ENCODE measurements around the gene EOMES.
"Not testable (repeated sequence)": the region's sequence is repeated elsewhere in the genome, so short reads cannot be mapped to it uniquely, and the experiment has no call there.

EOMES gene

GRCh38 chr3:27721717-27722564 lies at the start of gene EOMES:
EOMES (minus strand) TSS chr3:27722323; CDS start chr3:27722294, 29 bp downstream.
- peak; percentile 66 for DNase-seq (ENCODE audit: low read depth)
- TF ChIP-seq POLR2A (IDR thresholded peaks at IDR 0.05; ENCODE audit: extremely low read depth, insufficient read length) (no peak), CTCF (IDR thresholded peaks at IDR 0.05; ENCODE audit: low read depth, low read length) (peak; percentile 11)
- no peak within 1 kb of the TSS for H3K4me3 ChIP-seq (ENCODE audit: low read depth, low read length)

GRCh38 chr3:27770384-27770783 lies 48.3 kb upstream of the EOMES start:
- H3K4me3 ChIP-seq (ENCODE audit: low read depth, low read length); DNase-seq (ENCODE audit: low read depth): not testable (repeated sequence)

GRCh38 chr3:27767000-27767399 lies 44.9 kb upstream of the EOMES start:
- TF ChIP-seq CTCF (IDR thresholded peaks at IDR 0.05; ENCODE audit: low read depth, low read length) = no peak
- TF ChIP-seq POLR2A (IDR thresholded peaks at IDR 0.05; ENCODE audit: extremely low read depth, insufficient read length) = no peak
- no peak for TF ChIP-seq MAX (IDR thresholded peaks at IDR 0.05; ENCODE audit: low read depth, low read length)
- TF ChIP-seq MYC (IDR thresholded peaks at IDR 0.05; ENCODE audit: low read depth, low read length) = no peak
- H3K4me3 ChIP-seq (ENCODE audit: low read depth, low read length) = no peak overlapping the region
- no peak for DNase-seq (ENCODE audit: low read depth)

- no peak overlapping the region for H3K4me3 ChIP-seq (ENCODE audit: low read depth, low read length)
- no peak for TF ChIP-seq CTCF (IDR thresholded peaks at IDR 0.05; ENCODE audit: low read depth, low read length)
- TF ChIP-seq MAX (IDR thresholded peaks at IDR 0.05; ENCODE audit: low read depth, low read length) = no peak
- TF ChIP-seq MYC (IDR thresholded peaks at IDR 0.05; ENCODE audit: low read depth, low read length) = no peak
- no peak for TF ChIP-seq POLR2A (IDR thresholded peaks at IDR 0.05; ENCODE audit: extremely low read depth, insufficient read length)
- peak; percentile 58 for DNase-seq (ENCODE audit: low read depth)
These were observed 36.0 kb upstream of the EOMES start for GRCh38 chr3:27758083-27758482.

GRCh38 chr3:27756877-27757276 lies 34.8 kb upstream of the EOMES start:
- TF ChIP-seq MYC (IDR thresholded peaks at IDR 0.05; ENCODE audit: low read depth, low read length) (no peak), POLR2A (IDR thresholded peaks at IDR 0.05; ENCODE audit: extremely low read depth, insufficient read length) (no peak), MAX (IDR thresholded peaks at IDR 0.05; ENCODE audit: low read depth, low read length) (no peak), CTCF (IDR thresholded peaks at IDR 0.05; ENCODE audit: low read depth, low read length) (no peak)
- no peak for DNase-seq (ENCODE audit: low read depth)

GRCh38 chr3:27752926-27753325 lies 30.8 kb upstream of the EOMES start:
- no peak for TF ChIP-seq CTCF (IDR thresholded peaks at IDR 0.05; ENCODE audit: low read depth, low read length)
- no peak overlapping the region for H3K4me3 ChIP-seq (ENCODE audit: low read depth, low read length)

More at GRCh38 chr3:27756877-27757276, 34.8 kb upstream of the EOMES start:
- no peak overlapping the region for H3K4me3 ChIP-seq (ENCODE audit: low read depth, low read length)

More at GRCh38 chr3:27752926-27753325, 30.8 kb upstream of the EOMES start:
- DNase-seq (ENCODE audit: low read depth) = no peak

Measured in NB4 (cell line).